DOHH2 (cell line): Measurements from ENCODE around the gene NOD2.

Experiments
- H3F3A ChIP-seq: fragments of 200-600 bp; sonication (generic), shearing (Covaris generic); 2 replicates; pipeline ENCODE4 v1.6.0; 2016; ENCODE audit warnings: antibody characterized with exemption, mild to moderate bottlenecking; ENCODE audit not compliant: control insufficient read depth, insufficient read depth
- H3K27ac ChIP-seq: fragments of 200-600 bp; sonication (generic); 2 replicates; pipeline ENCODE4 v1.5.1; 2014; ENCODE audit warnings: low read depth, mild to moderate bottlenecking, low read length, moderate library complexity
- H3K27me3 ChIP-seq: fragments of 200-600 bp; sonication (generic); 2 replicates; pipeline ENCODE4 v1.6.1; 2014; ENCODE audit warnings: mild to moderate bottlenecking, low read length, mixed read lengths; ENCODE audit not compliant: control insufficient read depth
- H3K36me3 ChIP-seq: fragments of 200-600 bp; sonication (generic); 2 replicates; pipeline ENCODE4 v1.6.1; 2014; ENCODE audit warnings: mild to moderate bottlenecking, low read length, moderate library complexity, mixed read lengths; ENCODE audit not compliant: control insufficient read depth
- H3K4me1 ChIP-seq: fragments of 200-600 bp; sonication (generic); 2 replicates; pipeline ENCODE4 v1.6.1; 2014; ENCODE audit warnings: mild to moderate bottlenecking, low read length, mixed read lengths; ENCODE audit not compliant: control insufficient read depth
- H3K4me2 ChIP-seq: fragments of 200-600 bp; sonication (generic); 2 replicates; pipeline ENCODE4 v1.6.0; 2014; ENCODE audit warnings: mild to moderate bottlenecking, low read length, moderate library complexity
- H3K4me3 ChIP-seq: fragments of 200-600 bp; sonication (generic); 2 replicates; pipeline ENCODE4 v1.5.1; 2014; ENCODE audit warnings: mild to moderate bottlenecking, low read length, mixed read lengths
- H3K79me2 ChIP-seq: fragments of 200-600 bp; sonication (generic); 2 replicates; pipeline ENCODE4 v1.6.1; 2014; ENCODE audit warnings: mild to moderate bottlenecking, low read length, mixed read lengths; ENCODE audit not compliant: control insufficient read depth
- H3K9me2 ChIP-seq: fragments of 200-600 bp; sonication (generic); replicated peaks from 2 replicates; pipeline ENCODE4 v1.6.1; 2014; ENCODE audit warnings: mild to moderate bottlenecking, low read length, mixed read lengths; ENCODE audit not compliant: control insufficient read depth
- H3K9me3 ChIP-seq: fragments of 200-600 bp; sonication (generic); 2 replicates; pipeline ENCODE4 v1.6.1; 2014; ENCODE audit warnings: antibody characterized with exemption, low read length, mixed read lengths; ENCODE audit not compliant: control insufficient read depth, insufficient read depth
- H4K20me1 ChIP-seq: fragments of 200-600 bp; sonication (generic); 2 replicates; pipeline ENCODE4 v1.6.0; 2014; ENCODE audit warnings: low read depth, mild to moderate bottlenecking, antibody characterized with exemption, low read length, moderate library complexity; ENCODE audit not compliant: control insufficient read depth, insufficient read depth
- CTCF ChIP-seq: fragments of 200-600 bp; sonication (generic); IDR thresholded peaks from one replicate; pipeline ENCODE4 v1.5.1; 2014; ENCODE audit warnings: antibody characterized with exemption, mild to moderate bottlenecking, low read depth, low read length; ENCODE audit not compliant: poor library complexity, severe bottlenecking
- EZH2phosphoT487 ChIP-seq: fragments of 200-600 bp; sonication (generic); IDR thresholded peaks from 2 replicates; pipeline ENCODE4 v1.6.1; 2017; ENCODE audit warnings: borderline replicate concordance, mild to moderate bottlenecking, antibody characterized with exemption, low read length, moderate library complexity, mixed read lengths

Gene NOD2

GRCh38 chr16:50667497-50668367 lies 25.7 kb upstream of the NOD2 start:
- H3F3A ChIP-seq, result no peaks in the 10 kb centered on the region
- H3K27me3 ChIP-seq, result no peaks in the 10 kb centered on the region
- H3K4me1 ChIP-seq, result no peaks in the 10 kb centered on the region
- H4K20me1 ChIP-seq, result no peaks in the 10 kb centered on the region
- peaks cover 18% of the 10 kb centered on the region for H3K9me3 ChIP-seq
- no peak overlapping the region for H3K4me3 ChIP-seq
- no peak overlapping the region for H3K27ac ChIP-seq
- H3K9me2 ChIP-seq, result no peaks in the 10 kb centered on the region
- H3K79me2 ChIP-seq, result no peaks in the 10 kb centered on the region
- TF ChIP-seq EZH2phosphoT487 (no peak), CTCF (no peak)
- no peaks in the 10 kb centered on the region for H3K36me3 ChIP-seq
- no peak overlapping the region for H3K4me2 ChIP-seq

GRCh38 chr16:50668368-50669008 lies 24.9 kb upstream of the NOD2 start:
- Histone ChIP-seq H3K27ac (no peak overlapping the region), H3K36me3 (no peaks in the 10 kb centered on the region), H3K9me2 (no peaks in the 10 kb centered on the region), H3K4me1 (no peaks in the 10 kb centered on the region), H4K20me1 (no peaks in the 10 kb centered on the region), H3K27me3 (no peaks in the 10 kb centered on the region), H3K9me3 (peaks cover 19% of the 10 kb centered on the region), H3K4me3 (no peak overlapping the region), H3K4me2 (no peak overlapping the region), H3K79me2 (no peaks in the 10 kb centered on the region), H3F3A (no peaks in the 10 kb centered on the region)
- no peak for TF ChIP-seq CTCF
- TF ChIP-seq EZH2phosphoT487, result no peak

- no peak for TF ChIP-seq CTCF
- no peak for TF ChIP-seq EZH2phosphoT487
- H3K36me3 ChIP-seq, result no peaks in the 10 kb centered on the region
- H4K20me1 ChIP-seq, result no peaks in the 10 kb centered on the region
- H3K27me3 ChIP-seq, result no peaks in the 10 kb centered on the region
- H3K9me3 ChIP-seq, result peaks cover 22% of the 10 kb centered on the region
- no peaks in the 10 kb centered on the region for H3K79me2 ChIP-seq
- H3K4me3 ChIP-seq, result no peak overlapping the region
- no peaks in the 10 kb centered on the region for H3F3A ChIP-seq
- H3K4me1 ChIP-seq, result no peaks in the 10 kb centered on the region
- no peak overlapping the region for H3K27ac ChIP-seq
- H3K9me2 ChIP-seq, result no peaks in the 10 kb centered on the region
- no peak overlapping the region for H3K4me2 ChIP-seq
Observed at GRCh38 chr16:50669741-50670140, 23.7 kb upstream of the NOD2 start.
